WTC11 (cell line): ENCODE results near the gene SCUBE1. TPM values are rescaled to one million over a fixed set of nuclear protein-coding genes. Genes with fewer than 3 reads are reported as not detected.

ENCODE experiments used
- ATAC-seq: fragments of 200-7000 bp; cut with Tn5 transposase; 2 replicates; pipeline ENCODE4 v1.10.0; 2021; ENCODE audit warnings: mild to moderate bottlenecking, moderate library complexity
- CTCF ChIA-PET: fragments of 300-600 bp; sonication (Branson Sonifier 250); formaldehyde crosslinking; loops from one replicate; lab custom pipeline; 2021; ENCODE audit warnings: antibody characterized with exemption; lab: Charles Lee
- POLR2A ChIA-PET: fragments of 350-600 bp; sonication (Branson Sonifier 250); formaldehyde crosslinking; loops from one replicate; lab custom pipeline; 2021; ENCODE audit warnings: antibody characterized with exemption; lab: Charles Lee
- DNase-seq: peaks from one replicate; pipeline ENCODE4 v3.0.0; 2021; ENCODE audit warnings: low spot score
- H3K27ac Mint-ChIP-seq: 2 replicates; pipeline ENCODE4 v1.8.0; 2021; ENCODE audit warnings: mixed read lengths
- H3K27me3 Mint-ChIP-seq: 2 replicates; pipeline ENCODE4 v1.8.0; 2021; ENCODE audit warnings: low read depth, mild to moderate bottlenecking, moderate library complexity, mixed read lengths
- H3K36me3 Mint-ChIP-seq: 2 replicates; pipeline ENCODE4 v1.8.0; 2021; ENCODE audit warnings: mixed read lengths
- H3K4me1 Mint-ChIP-seq: 2 replicates; pipeline ENCODE4 v1.8.0; 2022; ENCODE audit warnings: mixed read lengths
- H3K4me3 Mint-ChIP-seq: 2 replicates; pipeline ENCODE4 v1.8.0; 2021; ENCODE audit warnings: mild to moderate bottlenecking, moderate library complexity, mixed read lengths
- H3K9me3 Mint-ChIP-seq: 2 replicates; pipeline ENCODE4 v1.8.0; 2021; ENCODE audit warnings: mixed read lengths
- AR ChIP-seq: fragments of 250-450 bp; sonication (Bioruptor Pico); IDR thresholded peaks from 2 replicates; pipeline ENCODE4 v1.9.0; 2021; ENCODE audit warnings: mild to moderate bottlenecking
- ARID4B ChIP-seq: sonication (generic); formaldehyde crosslinking; IDR thresholded peaks from 2 replicates; pipeline ENCODE4 v1.8.0; 2023; ENCODE audit warnings: missing genetic modification reagents, mild to moderate bottlenecking, borderline replicate concordance
- ATF1 ChIP-seq: sonication (generic); formaldehyde crosslinking; IDR thresholded peaks from 2 replicates; pipeline ENCODE4 v1.8.1; 2023; ENCODE audit warnings: mild to moderate bottlenecking, moderate library complexity, missing genetic modification reagents
- CTCF ChIP-seq: fragments of 200-600 bp; IDR thresholded peaks from 2 replicates; pipeline ENCODE4 v1.8.0; 2022; ENCODE audit warnings: antibody characterized with exemption
- HMGXB4 ChIP-seq: sonication (generic); formaldehyde crosslinking; IDR thresholded peaks from 2 replicates; pipeline ENCODE4 v1.8.1; 2023; ENCODE audit warnings: mild to moderate bottlenecking, moderate library complexity, missing genetic modification reagents
- IRF2 ChIP-seq: sonication (generic); formaldehyde crosslinking; IDR thresholded peaks from 2 replicates; pipeline ENCODE4 v1.8.0; 2022; ENCODE audit warnings: low read depth, missing genetic modification reagents, borderline replicate concordance
- JAZF1 ChIP-seq: fragments of 250-450 bp; sonication (Bioruptor Pico); IDR thresholded peaks from 2 replicates; pipeline ENCODE4 v1.9.0; 2021; ENCODE audit warnings: moderate library complexity, mild to moderate bottlenecking, inconsistent platforms
- MAX ChIP-seq: sonication (generic); formaldehyde crosslinking; IDR thresholded peaks from 2 replicates; pipeline ENCODE4 v1.8.0; 2022; ENCODE audit warnings: mild to moderate bottlenecking, missing genetic modification reagents
- MLX ChIP-seq: sonication (generic); formaldehyde crosslinking; IDR thresholded peaks from 2 replicates; pipeline ENCODE4 v1.8.1; 2023; ENCODE audit warnings: mild to moderate bottlenecking, missing genetic modification reagents, moderate library complexity
- MXD4 ChIP-seq: fragments of 250-450 bp; sonication (Bioruptor Pico); IDR thresholded peaks from 2 replicates; pipeline ENCODE4 v1.8.0; 2021; ENCODE audit warnings: mild to moderate bottlenecking, moderate library complexity, borderline replicate concordance
- NR2C2 ChIP-seq: sonication (generic); formaldehyde crosslinking; IDR thresholded peaks from 2 replicates; pipeline ENCODE4 v1.8.0; 2022; ENCODE audit warnings: mild to moderate bottlenecking, missing genetic modification reagents
- PREB ChIP-seq: sonication (generic); formaldehyde crosslinking; IDR thresholded peaks from 2 replicates; pipeline ENCODE4 v1.8.1; 2022; ENCODE audit warnings: mild to moderate bottlenecking, missing genetic modification reagents, moderate library complexity, borderline replicate concordance
- SOX15 ChIP-seq: fragments of 250-450 bp; sonication (Bioruptor Pico); IDR thresholded peaks from 2 replicates; pipeline ENCODE4 v1.9.0; 2021; ENCODE audit warnings: mild to moderate bottlenecking
- SP1 ChIP-seq: sonication (generic); formaldehyde crosslinking; conservative IDR thresholded peaks from 2 replicates; pipeline ENCODE4 v1.8.1; 2022; ENCODE audit warnings: missing genetic modification reagents
- TCF7 ChIP-seq: sonication (generic); formaldehyde crosslinking; IDR thresholded peaks from 2 replicates; pipeline ENCODE4 v1.8.0; 2022; ENCODE audit warnings: mild to moderate bottlenecking, low read depth, missing genetic modification reagents, moderate library complexity
- TP53 ChIP-seq: sonication (generic); formaldehyde crosslinking; IDR thresholded peaks from 2 replicates; pipeline ENCODE4 v1.8.1; 2023; ENCODE audit warnings: mild to moderate bottlenecking, missing genetic modification reagents
- USF2 ChIP-seq: sonication (generic); formaldehyde crosslinking; IDR thresholded peaks from 2 replicates; pipeline ENCODE4 v1.8.1; 2023; ENCODE audit warnings: mild to moderate bottlenecking, missing genetic modification reagents, moderate library complexity
- ZBTB43 ChIP-seq: sonication (generic); formaldehyde crosslinking; IDR thresholded peaks from 2 replicates; pipeline ENCODE4 v1.8.1; 2023; ENCODE audit warnings: mild to moderate bottlenecking, missing genetic modification reagents
- ZNF121 ChIP-seq: sonication (generic); formaldehyde crosslinking; IDR thresholded peaks from 2 replicates; pipeline ENCODE4 v1.8.0; 2023; ENCODE audit warnings: missing genetic modification reagents
- total RNA-seq: library from RNA; stranded (reverse); gene quantifications from 3 replicates; pipeline ENCODE4 v1.2.3, GENCODE V29; 2021

The SCUBE1 gene
- total RNA-seq, 1 experiment from 2014 or later = 6.9 TPM

- Mint-ChIP-seq H3K4me1 (0 out of 2 replicates have a peak, but pooled peaks cover 2% of the 10 kb centered on the region), H3K36me3 (no peaks in the 10 kb centered on the region), H3K4me3 (no peak overlapping the region), H3K9me3 (no peaks in the 10 kb centered on the region), H3K27me3 (no peaks in the 10 kb centered on the region), H3K27ac (no peak overlapping the region)
- ChIA-PET POLR2A (no interaction called here), CTCF (interaction anchor here (0.6 to 2.6 kb wide), 4 partner anchors 14 to 680 kb away, joined by 3 to 31 read pairs (median 10); no protein-coding TSS in a partner anchor)
- TF ChIP-seq SOX15 (CRISPR knock-in tag) = no peak
- TF ChIP-seq SP1 (CRISPR knock-in tag) = no peak
- no peak for TF ChIP-seq USF2
- TF ChIP-seq TCF7 (CRISPR knock-in tag) = no peak
- no peak for TF ChIP-seq IRF2 (CRISPR knock-in tag)
- no peak for TF ChIP-seq TP53
- TF ChIP-seq HMGXB4 (CRISPR knock-in tag) = no peak
- TF ChIP-seq ATF1 = no peak
- TF ChIP-seq MXD4 = no peak
- no peak for TF ChIP-seq MAX (CRISPR knock-in tag)
- no peak for TF ChIP-seq PREB (CRISPR knock-in tag)
- no peak for TF ChIP-seq MLX (CRISPR knock-in tag)
- no peak for TF ChIP-seq ZBTB43
- no peak for TF ChIP-seq NR2C2 (CRISPR knock-in tag)
- no peak for TF ChIP-seq ZNF121
- no peak for TF ChIP-seq JAZF1 (CRISPR knock-in tag)
- TF ChIP-seq ARID4B (CRISPR knock-in tag) = no peak
- no peak for TF ChIP-seq CTCF
- no peak for TF ChIP-seq AR (CRISPR knock-in tag)
- DNase-seq = no peak
- ATAC-seq = no peak
Measured at GRCh38 chr22:43245717-43246116, 97.5 kb downstream of the SCUBE1 start.
